HL-60 (cell line): Measurements from ENCODE around the gene GOLM1.

Source experiments
- DNase-seq, 2 experiments: peaks; one replicate each; pipeline ENCODE4 v3.0.0-alpha.2; 2010 to 2020; ENCODE audit warnings: low read depth in 1 of 2, low spot score in 1 of 2
- H3K27ac ChIP-seq: fragments of 250-450 bp; sonication (Bioruptor Pico); replicated peaks from 2 replicates; pipeline ENCODE4 v1.5.1; 2020; ENCODE audit warnings: mild to moderate bottlenecking, moderate library complexity
- H3K27me3 ChIP-seq: fragments of 250-450 bp; sonication (Bioruptor Pico); 2 replicates; pipeline ENCODE4 v1.5.1; 2021; ENCODE audit warnings: mild to moderate bottlenecking, moderate library complexity; ENCODE audit not compliant: insufficient read depth, poor library complexity, severe bottlenecking
- H3K4me3 ChIP-seq: replicated peaks from 2 replicates; pipeline ENCODE4 v1.5.1; 2011; ENCODE audit warnings: mild to moderate bottlenecking, control low read depth, low read length; ENCODE audit not compliant: insufficient read depth
- GABPA ChIP-seq: IDR thresholded peaks from 2 replicates; pipeline ENCODE4 v1.6.1; 2012; ENCODE audit warnings: low read depth
- POLR2AphosphoS5 ChIP-seq: IDR thresholded peaks from 2 replicates; pipeline ENCODE4 v1.6.1; 2012; ENCODE audit warnings: low read depth
- SPI1 ChIP-seq: IDR thresholded peaks from 2 replicates; pipeline ENCODE4 v1.6.1; 2012; ENCODE audit warnings: low read depth, mild to moderate bottlenecking, borderline replicate concordance
- TF ChIP-seq, protein P1 (sequence below): IDR thresholded peaks from 2 replicates; pipeline ENCODE4 v1.6.1; 2012; ENCODE audit warnings: low read depth; ENCODE audit not compliant: insufficient replicate concordance
- TF ChIP-seq, protein P2 (sequence below): IDR thresholded peaks from one replicate; pipeline ENCODE4 v1.5.1; 2011; ENCODE audit warnings: low read length, control low read depth, inconsistent platforms; ENCODE audit not compliant: insufficient read depth

The GOLM1 gene

DNA sequence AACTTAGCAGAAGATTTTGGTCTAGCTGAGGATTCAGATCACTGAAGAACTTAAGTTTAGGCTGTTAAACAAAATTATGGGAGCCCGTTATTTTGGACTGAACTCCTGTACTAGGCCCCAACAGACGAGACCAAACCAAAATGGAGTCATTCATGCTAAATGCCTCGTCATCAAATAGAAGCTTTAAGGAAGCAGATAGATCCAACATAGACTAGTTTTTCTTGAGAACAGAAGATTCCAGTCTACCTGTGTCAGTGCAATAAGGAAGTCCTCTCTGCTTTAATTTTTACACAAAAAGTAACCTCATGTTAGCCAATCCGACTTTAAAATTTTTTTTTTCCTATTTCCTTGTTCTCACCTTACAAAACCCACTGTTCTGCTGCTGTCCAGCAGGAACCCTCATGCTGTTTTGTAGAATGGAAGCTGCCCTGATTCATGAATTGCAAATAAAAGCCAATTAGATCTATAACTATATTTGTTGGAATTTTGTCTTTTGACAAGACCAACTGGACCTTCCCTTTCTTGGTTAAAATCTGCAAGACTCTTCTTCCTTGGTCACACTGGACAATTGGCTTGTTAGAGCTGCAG, 29.0 kb upstream of the GOLM1 start:
- Histone ChIP-seq H3K27ac (no peak overlapping the region), H3K4me3 (no peak overlapping the region), H3K27me3 (no peaks in the 10 kb centered on the region)
- TF ChIP-seq, protein P1, sequence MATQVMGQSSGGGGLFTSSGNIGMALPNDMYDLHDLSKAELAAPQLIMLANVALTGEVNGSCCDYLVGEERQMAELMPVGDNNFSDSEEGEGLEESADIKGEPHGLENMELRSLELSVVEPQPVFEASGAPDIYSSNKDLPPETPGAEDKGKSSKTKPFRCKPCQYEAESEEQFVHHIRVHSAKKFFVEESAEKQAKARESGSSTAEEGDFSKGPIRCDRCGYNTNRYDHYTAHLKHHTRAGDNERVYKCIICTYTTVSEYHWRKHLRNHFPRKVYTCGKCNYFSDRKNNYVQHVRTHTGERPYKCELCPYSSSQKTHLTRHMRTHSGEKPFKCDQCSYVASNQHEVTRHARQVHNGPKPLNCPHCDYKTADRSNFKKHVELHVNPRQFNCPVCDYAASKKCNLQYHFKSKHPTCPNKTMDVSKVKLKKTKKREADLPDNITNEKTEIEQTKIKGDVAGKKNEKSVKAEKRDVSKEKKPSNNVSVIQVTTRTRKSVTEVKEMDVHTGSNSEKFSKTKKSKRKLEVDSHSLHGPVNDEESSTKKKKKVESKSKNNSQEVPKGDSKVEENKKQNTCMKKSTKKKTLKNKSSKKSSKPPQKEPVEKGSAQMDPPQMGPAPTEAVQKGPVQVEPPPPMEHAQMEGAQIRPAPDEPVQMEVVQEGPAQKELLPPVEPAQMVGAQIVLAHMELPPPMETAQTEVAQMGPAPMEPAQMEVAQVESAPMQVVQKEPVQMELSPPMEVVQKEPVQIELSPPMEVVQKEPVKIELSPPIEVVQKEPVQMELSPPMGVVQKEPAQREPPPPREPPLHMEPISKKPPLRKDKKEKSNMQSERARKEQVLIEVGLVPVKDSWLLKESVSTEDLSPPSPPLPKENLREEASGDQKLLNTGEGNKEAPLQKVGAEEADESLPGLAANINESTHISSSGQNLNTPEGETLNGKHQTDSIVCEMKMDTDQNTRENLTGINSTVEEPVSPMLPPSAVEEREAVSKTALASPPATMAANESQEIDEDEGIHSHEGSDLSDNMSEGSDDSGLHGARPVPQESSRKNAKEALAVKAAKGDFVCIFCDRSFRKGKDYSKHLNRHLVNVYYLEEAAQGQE = peak; percentile 47
- TF ChIP-seq GABPA = no peak
- no peak for TF ChIP-seq POLR2AphosphoS5
- TF ChIP-seq, protein P2, sequence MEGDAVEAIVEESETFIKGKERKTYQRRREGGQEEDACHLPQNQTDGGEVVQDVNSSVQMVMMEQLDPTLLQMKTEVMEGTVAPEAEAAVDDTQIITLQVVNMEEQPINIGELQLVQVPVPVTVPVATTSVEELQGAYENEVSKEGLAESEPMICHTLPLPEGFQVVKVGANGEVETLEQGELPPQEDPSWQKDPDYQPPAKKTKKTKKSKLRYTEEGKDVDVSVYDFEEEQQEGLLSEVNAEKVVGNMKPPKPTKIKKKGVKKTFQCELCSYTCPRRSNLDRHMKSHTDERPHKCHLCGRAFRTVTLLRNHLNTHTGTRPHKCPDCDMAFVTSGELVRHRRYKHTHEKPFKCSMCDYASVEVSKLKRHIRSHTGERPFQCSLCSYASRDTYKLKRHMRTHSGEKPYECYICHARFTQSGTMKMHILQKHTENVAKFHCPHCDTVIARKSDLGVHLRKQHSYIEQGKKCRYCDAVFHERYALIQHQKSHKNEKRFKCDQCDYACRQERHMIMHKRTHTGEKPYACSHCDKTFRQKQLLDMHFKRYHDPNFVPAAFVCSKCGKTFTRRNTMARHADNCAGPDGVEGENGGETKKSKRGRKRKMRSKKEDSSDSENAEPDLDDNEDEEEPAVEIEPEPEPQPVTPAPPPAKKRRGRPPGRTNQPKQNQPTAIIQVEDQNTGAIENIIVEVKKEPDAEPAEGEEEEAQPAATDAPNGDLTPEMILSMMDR = no peak
- no peak for DNase-seq

- Histone ChIP-seq H3K4me3 (no peak overlapping the region), H3K27me3 (no peaks in the 10 kb centered on the region), H3K27ac (no peak overlapping the region)
- TF ChIP-seq, protein P2 = no peak
- TF ChIP-seq GABPA = no peak
- TF ChIP-seq, protein P1 = no peak
- TF ChIP-seq SPI1 = no peak
- TF ChIP-seq POLR2AphosphoS5 = no peak
- no peak for DNase-seq
Observed at GRCh38 chr9:86126998-86127972, 27.9 kb upstream of the GOLM1 start.

- TF ChIP-seq POLR2AphosphoS5 = no peak
- TF ChIP-seq, protein P1 = no peak
- TF ChIP-seq SPI1 = no peak
- no peak for TF ChIP-seq GABPA
- TF ChIP-seq, protein P2 = no peak
Observed at GRCh38 chr9:86122311-86122710, 23.0 kb upstream of the GOLM1 start.

More at GRCh38 chr9:86122311-86122710, 23.0 kb upstream of the GOLM1 start:
- H3K4me3 ChIP-seq = no peak overlapping the region
- H3K27ac ChIP-seq = no peak overlapping the region
- DNase-seq = no peak
- no peaks in the 10 kb centered on the region for H3K27me3 ChIP-seq
